Germinal center (tissue), 1 donor: ENCODE measurements around the gene APBA3.
A peak's percentile ranks its signal among the peaks of the same experiment; 100 is the strongest.

Experiments used
- DNase-seq: peaks from one replicate; pipeline ENCODE4 v3.0.0; 2012; ENCODE audit warnings: mixed read lengths, low spot score

The APBA3 gene

GRCh38 chr19:3745363-3746045 lies 16.0 kb downstream of the APBA3 start:
- no peak for DNase-seq

DNA sequence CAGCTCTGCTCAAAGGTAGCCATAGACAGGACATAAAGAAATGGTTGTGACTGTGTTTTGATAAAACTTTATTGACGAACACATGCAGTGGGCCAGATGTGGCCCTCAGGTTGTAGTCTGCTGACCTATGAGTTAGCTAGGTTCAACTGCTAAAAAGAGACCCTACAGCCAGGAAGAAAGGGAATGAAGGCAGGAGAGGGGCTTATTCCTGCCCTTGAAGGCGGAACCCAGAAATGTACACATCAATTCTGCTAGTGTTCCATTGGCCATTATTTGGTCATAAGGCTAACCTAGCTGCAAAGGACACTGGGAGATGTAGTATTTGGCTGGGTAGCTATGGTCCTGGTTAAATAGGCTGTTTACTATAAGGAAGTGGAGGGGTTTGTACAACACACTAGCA lies 18.0 kb downstream of the APBA3 start:
- peak; percentile 40 for DNase-seq

- no peak for DNase-seq
These were observed 21.1 kb downstream of the APBA3 start for GRCh38 chr19:3740431-3740830.

DNA sequence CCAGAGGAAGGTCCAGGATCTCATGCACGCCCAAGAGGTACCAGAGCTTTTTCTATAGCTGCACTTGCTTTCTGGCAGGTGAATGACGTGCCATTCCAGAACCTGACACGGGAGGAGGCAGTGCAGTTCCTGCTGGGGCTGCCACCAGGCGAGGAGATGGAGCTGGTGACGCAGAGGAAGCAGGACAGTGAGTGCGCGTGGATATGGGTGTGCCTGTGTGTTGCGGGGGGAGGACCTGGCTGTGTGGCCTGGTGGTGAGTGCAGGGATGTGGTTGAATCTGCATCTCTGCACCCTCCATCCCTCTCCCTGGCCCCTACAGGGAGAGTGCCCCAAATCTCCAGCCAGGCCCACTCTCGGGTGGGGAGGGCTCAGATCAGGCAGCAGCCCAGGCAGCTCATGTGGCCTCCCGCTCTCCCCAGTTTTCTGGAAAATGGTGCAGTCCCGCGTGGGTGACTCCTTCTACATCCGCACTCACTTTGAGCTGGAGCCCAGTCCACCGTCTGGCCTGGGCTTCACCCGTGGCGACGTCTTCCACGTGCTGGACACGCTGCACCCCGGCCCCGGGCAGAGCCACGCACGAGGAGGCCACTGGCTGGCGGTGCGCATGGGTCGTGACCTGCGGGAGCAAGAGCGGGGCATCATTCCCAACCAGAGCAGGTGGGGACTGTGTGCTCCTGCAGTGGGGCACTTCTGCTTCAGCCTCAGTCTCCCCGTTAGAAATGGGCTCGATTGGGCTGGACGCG lies 22.8 kb downstream of the APBA3 start:
- DNase-seq: no peak

- no peak for DNase-seq
These were observed 23.8 kb downstream of the APBA3 start for GRCh38 chr19:3737487-3738205.

DNA sequence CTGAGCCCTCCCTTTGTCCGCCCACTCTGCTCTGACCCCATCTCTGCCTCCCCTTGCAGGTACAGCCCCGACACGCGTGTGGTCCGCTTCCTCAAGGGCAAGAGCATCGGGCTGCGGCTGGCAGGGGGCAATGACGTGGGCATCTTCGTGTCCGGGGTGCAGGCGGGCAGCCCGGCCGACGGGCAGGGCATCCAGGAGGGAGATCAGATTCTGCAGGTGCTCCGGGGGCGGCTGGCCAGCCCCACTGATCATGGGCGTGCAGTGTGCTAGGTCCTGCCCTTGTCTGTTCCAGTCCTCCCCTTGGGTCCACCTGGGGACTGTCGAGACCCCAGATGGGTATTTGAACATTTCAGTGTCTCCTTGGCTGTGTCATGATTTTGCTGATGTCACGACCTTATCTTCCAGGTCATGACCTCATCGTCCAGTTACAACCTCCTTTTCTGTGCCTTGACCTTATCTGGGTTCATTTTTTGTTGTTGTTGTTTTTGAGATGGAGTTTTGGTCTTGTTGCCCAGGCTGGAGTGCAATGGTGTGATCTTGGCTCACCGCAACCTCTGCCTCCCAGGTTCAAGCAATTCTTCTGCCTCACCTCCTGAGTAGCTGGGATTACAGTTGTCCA lies 25.3 kb downstream of the APBA3 start:
- DNase-seq: no peak

- no peak for DNase-seq
These were observed 27.2 kb downstream of the APBA3 start for GRCh38 chr19:3734310-3734600.

- DNase-seq: no peak
These were observed 27.8 kb downstream of the APBA3 start for GRCh38 chr19:3733549-3734309.

DNA sequence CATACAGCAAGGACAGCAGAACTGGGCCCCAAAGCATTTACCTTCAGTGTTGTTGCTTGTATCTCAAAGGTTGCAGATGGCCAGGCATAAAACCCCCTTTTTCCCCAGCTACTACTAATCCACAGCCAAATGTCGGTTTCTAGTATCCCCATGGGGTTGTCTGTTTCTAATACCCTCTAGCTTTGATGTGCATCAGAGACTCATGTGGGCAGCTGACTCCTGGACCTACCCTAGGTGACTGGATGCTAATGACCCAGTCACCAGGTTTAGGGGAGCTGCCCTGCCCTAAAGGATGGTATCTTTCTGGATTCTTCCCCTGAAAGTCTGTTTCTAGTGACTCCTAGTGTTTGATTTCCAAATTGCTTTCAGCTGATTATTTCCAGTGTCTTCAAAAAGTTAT lies 29.4 kb downstream of the APBA3 start:
- DNase-seq: no peak

GRCh38 chr19:3730457-3730958 lies 31.0 kb downstream of the APBA3 start:
- no peak for DNase-seq

DNA sequence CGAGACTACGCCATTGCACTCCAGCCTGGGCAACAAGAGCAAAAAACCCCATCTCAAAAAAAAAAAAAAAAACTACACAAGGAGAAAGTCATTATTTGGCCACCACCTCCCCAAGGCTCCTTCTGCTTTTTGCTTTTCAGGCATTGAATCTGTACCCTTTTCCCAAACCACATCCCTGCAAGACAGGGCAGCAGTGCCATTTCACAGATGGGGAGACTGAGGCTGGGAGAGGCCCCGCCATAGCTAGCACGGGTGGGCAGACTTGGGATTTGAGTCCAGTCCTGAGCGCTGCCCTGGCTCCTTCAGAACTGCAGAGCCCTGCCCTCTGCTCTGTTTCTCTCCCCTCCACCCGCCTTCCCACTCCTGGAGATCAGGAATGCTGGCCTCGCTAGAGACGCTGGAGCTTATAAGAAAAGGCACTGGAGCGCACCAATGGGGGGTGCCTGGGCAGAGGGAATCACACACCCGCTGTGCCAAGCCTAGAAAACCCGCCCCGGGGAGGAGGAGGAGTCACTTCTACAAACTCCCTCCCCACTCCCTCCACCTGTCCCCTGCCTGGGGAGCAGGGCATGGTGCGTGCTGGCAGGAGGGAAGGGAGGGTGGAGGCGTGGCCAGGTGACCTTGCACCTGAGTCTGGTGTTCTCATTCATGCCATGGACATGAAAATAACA lies 35.7 kb downstream of the APBA3 start:
- no peak for DNase-seq

DNA sequence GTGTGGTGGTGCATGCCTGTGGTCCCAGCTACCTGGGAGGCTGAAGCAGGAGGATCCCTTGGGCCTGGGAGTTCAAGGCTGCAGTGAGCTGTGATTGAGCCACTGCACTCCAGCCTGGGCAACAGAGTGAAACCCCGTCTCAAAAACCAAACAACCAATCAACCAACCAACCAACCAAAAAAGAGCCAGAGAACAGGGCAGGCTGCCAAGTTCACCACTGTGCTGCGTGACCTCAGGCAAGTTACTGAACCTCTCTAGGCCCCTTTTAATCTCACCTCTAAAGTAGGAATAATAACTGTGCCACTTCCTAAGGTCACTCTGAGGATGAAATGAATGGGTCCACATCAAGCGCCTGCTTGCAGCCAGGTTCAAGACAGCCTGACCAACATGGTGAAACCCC lies 36.4 kb downstream of the APBA3 start:
- no peak for DNase-seq

DNA sequence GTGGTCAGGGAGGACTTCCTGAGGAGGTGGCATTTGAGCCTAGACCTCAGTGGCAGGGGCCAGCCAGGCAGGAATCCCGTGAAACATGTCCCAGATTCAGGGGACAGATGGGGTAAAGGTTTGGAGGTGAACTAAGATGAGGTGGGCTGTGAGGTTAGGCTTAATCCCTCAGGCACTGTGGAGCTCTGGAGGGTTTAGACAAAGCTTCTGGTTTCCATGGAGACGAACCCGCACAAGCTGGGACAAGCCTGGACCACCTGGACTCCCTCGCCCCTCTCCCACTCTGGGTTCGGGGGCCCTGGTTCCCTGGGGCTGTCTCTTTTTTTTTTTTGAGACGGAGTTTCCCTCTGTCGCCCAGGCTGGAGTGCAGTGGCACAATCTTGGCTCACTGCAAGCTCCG lies 37.6 kb downstream of the APBA3 start:
- no peak for DNase-seq

- DNase-seq: no peak
These were observed 38.4 kb downstream of the APBA3 start for GRCh38 chr19:3723110-3723488.

- DNase-seq: no peak
These were observed 38.9 kb downstream of the APBA3 start for GRCh38 chr19:3722443-3723109.

DNA sequence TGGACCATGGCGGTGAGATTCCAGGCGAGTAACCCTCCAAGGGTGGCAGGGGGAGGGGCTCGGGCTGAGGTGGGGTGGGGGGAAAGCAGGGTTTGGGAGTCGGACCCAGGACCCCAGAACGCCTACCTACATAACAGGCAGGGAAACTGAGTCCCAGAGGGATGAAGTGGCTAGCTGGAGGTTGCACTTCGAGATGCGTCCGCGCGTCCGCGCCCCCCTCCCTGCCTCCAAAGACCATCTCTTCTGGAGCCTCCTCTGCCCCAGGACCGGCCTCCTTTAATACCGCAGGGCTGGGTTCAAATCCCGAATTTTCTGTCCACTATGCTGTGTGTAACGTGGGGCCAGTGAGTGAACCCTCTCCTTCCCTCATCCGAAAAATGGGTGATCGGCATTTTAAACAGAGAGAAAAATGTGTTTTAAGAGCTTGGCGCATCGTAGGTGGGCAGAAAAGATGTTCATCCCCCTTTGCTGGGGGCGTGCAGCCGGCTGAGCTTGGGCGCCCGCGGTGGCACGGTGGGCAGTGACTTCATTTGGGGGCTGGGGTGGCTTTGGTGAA lies 39.5 kb downstream of the APBA3 start:
- DNase-seq: no peak

DNA sequence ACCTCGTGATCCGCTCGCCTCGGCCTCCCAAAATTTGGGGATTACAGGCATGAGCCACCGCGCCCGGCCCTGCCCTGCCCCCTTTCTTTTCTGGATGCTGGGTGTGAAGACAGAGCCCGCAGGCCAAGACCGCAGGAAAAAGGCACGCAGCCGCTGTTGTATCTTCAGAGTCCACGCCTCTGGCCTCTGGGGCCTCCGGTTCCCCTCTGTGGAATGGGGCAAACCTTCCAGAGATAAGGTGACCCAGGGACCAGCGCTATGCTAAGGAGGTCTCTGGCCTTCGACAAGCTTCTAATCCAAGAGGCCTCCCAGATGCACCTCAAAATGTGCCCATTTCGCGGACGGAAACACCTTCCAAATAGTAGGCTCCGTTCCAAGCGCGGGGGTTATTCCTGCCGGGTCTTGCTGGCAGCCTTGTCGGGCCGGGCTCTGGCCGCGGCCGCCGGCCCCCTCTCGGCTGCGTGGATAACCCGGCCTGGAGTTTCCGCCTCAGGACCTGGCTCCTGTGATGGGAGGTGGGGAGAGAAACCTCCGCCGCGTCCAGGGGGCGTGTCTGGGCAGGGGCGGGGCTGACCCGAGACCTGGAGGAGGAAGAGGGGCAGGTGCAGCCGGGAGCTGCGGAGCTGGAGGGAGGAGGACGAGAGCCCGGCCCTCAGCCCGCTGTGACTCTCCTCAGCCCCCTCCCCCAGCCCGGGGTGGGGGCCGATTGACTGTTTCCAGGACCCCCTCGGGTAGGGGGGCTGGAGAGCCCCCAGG lies 40.2 kb downstream of the APBA3 start:
- DNase-seq: peak; percentile 94

- DNase-seq: no peak
These were observed 41.1 kb downstream of the APBA3 start for GRCh38 chr19:3720349-3720917.

GRCh38 chr19:3719868-3720267 lies 41.6 kb downstream of the APBA3 start:
- no peak for DNase-seq
